Panc1 (cell line): Measurements from ENCODE around the gene KCNK5. TPM values are rescaled to one million over a fixed set of nuclear protein-coding genes. Genes with fewer than 3 reads are reported as not detected.

Source experiments
- ATAC-seq: fragments of 200-7000 bp; cut with Tn5 transposase; 2 replicates; pipeline ENCODE4 v1.9.1; 2020; ENCODE audit warnings: mild to moderate bottlenecking, moderate library complexity
- BruUV-seq: library from RNA; stranded (reverse); fragments of 400-500 nt; replicated peaks from 2 replicates; lab custom pipeline; 2021; lab: Mats Ljungman, UMichigan
- CTCF ChIA-PET: fragments of 300-600 bp; sonication (Branson Sonifier 250); formaldehyde crosslinking; loops from one replicate; lab custom pipeline; 2022; ENCODE audit warnings: antibody characterized with exemption; lab: Charles Lee
- POLR2A ChIA-PET: fragments of 300-600 bp; sonication (Branson Sonifier 250); formaldehyde crosslinking; loops from one replicate; lab custom pipeline; 2022; ENCODE audit warnings: antibody characterized with exemption; lab: Charles Lee
- DNase-seq: peaks from one replicate; pipeline ENCODE4 v3.0.0-alpha.2; 2010; ENCODE audit warnings: low read depth, low spot score
- H3K27ac ChIP-seq: 2 replicates; pipeline ENCODE4 v1.5.1; 2011; ENCODE audit warnings: mild to moderate bottlenecking, low read length, inconsistent platforms
- H3K27me3 ChIP-seq: fragments of 200-500 bp; sonication (Bioruptor generic); 2 replicates; pipeline ENCODE4 v1.6.0; 2014; ENCODE audit warnings: low read length, inconsistent platforms; ENCODE audit not compliant: control insufficient read depth, insufficient read depth
- H3K36me3 ChIP-seq: fragments of 200-500 bp; sonication (Bioruptor generic); 2 replicates; pipeline ENCODE4 v1.5.1; 2014; ENCODE audit warnings: inconsistent platforms, mild to moderate bottlenecking, low read length, moderate library complexity; ENCODE audit not compliant: control insufficient read depth, insufficient read depth
- H3K4me1 ChIP-seq: 2 replicates; pipeline ENCODE4 v1.5.1; 2011; ENCODE audit warnings: inconsistent platforms, mild to moderate bottlenecking, low read length, moderate library complexity; ENCODE audit not compliant: control insufficient read depth, insufficient read depth
- H3K4me3 ChIP-seq, 2 experiments: 2 replicates each; pipeline ENCODE4 v1.5.1; 2011 to 2012; ENCODE audit warnings: low read depth in 2 of 2, low read length in 2 of 2, mild to moderate bottlenecking in 2 of 2, inconsistent platforms in 1 of 2, moderate library complexity in 1 of 2
- H3K9me3 ChIP-seq: fragments of 200-500 bp; sonication (Bioruptor generic); 2 replicates; pipeline ENCODE4 v1.5.1; 2014; ENCODE audit warnings: low read depth, mild to moderate bottlenecking, inconsistent platforms, low read length, moderate library complexity; ENCODE audit not compliant: control insufficient read depth, insufficient read depth
- CTCF ChIP-seq: fragments of 450-650 bp; IDR thresholded peaks from 2 replicates; pipeline ENCODE4 v1.5.1; 2017; ENCODE audit warnings: mild to moderate bottlenecking
- POLR2AphosphoS5 ChIP-seq: IDR thresholded peaks from 2 replicates; pipeline ENCODE4 v1.6.1; 2012; ENCODE audit warnings: mild to moderate bottlenecking, low read depth, low read length, moderate library complexity
- REST ChIP-seq, 2 experiments: IDR thresholded peaks; 2 replicates each; pipeline ENCODE4 v1.6.1; 2011 to 2012; ENCODE audit warnings: low read depth in 2 of 2, control low read depth in 1 of 2, low read length in 1 of 2, mild to moderate bottlenecking in 1 of 2, moderate library complexity in 1 of 2; ENCODE audit not compliant: insufficient read depth in 1 of 2
- SIN3A ChIP-seq: IDR thresholded peaks from 2 replicates; pipeline ENCODE4 v1.6.1; 2012; ENCODE audit warnings: low read depth, mild to moderate bottlenecking, low read length, moderate library complexity, borderline replicate concordance; ENCODE audit not compliant: insufficient read depth
- TCF7L2 ChIP-seq: IDR thresholded peaks from 2 replicates; pipeline ENCODE4 v1.6.1; 2011; ENCODE audit warnings: mild to moderate bottlenecking, low read depth, low read length, inconsistent platforms
- in situ Hi-C: cut with HindIII; loops from 2 replicates; pipeline ENCODE4 v1.10.0; 2016; ENCODE audit warnings: low sequenced_read_pairs, low pct_unique_long_range_greater_than_20kb
- intact Hi-C: fragments of 100-400 bp; cut with micrococcal nuclease; formaldehyde crosslinking; loops from one replicate; pipeline ENCODE4 v1.10.0; 2022; ENCODE audit not compliant: unreplicated experiment
- total RNA-seq: library from RNA; stranded (reverse); gene quantifications from one replicate; pipeline ENCODE4 v1.2.1, GENCODE V29; 2021; ENCODE audit not compliant: unreplicated experiment

The KCNK5 gene
- total RNA-seq, 1 experiment from 2014 or later: 0.77 TPM

- in situ Hi-C loops: no loop called here
- Histone ChIP-seq H3K36me3 (no peaks in the 10 kb centered on the region), H3K27me3 (peaks cover 7% of the 10 kb centered on the region; the same call in 1 of the 2 replicates), H3K4me3 (no peak overlapping the region), H3K27ac (no peak overlapping the region), H3K4me1 (no peaks in the 10 kb centered on the region), H3K9me3 (no peaks in the 10 kb centered on the region)
- POLR2A ChIA-PET: no interaction called here
- BruUV-seq: no TSS peak
- no peak for TF ChIP-seq POLR2AphosphoS5
- no peak for TF ChIP-seq SIN3A
- no peak for TF ChIP-seq CTCF
- no peak for TF ChIP-seq TCF7L2
- TF ChIP-seq REST (IDR thresholded peaks at IDR 0.05; ENCODE audit: insufficient read depth in 1 of 2, low read depth in 2 of 2, low read length in 1 of 2): no peak
- ATAC-seq (no peak), DNase-seq (no peak)
- intact Hi-C loops: no loop called here
- CTCF ChIA-PET: no interaction called here
These were observed 84.6 kb downstream of the KCNK5 start for GRCh38 chr6:39144481-39145173.

GRCh38 chr6:39143238-39143930 lies 85.9 kb downstream of the KCNK5 start:
- Histone ChIP-seq H3K27ac (no peak overlapping the region), H3K27me3 (peaks cover 3% of the 10 kb centered on the region; the same call in 1 of the 2 replicates), H3K4me1 (no peaks in the 10 kb centered on the region), H3K4me3 (no peak overlapping the region), H3K9me3 (peaks cover 6% of the 10 kb centered on the region; the same call in 1 of the 2 replicates), H3K36me3 (no peaks in the 10 kb centered on the region)
- no TSS peak for BruUV-seq
- intact Hi-C loops: no loop called here
- ChIA-PET CTCF (no interaction called here), POLR2A (interaction anchor here (0.6 kb wide), 1 partner anchor 137 kb away, joined by 9 read pairs; no protein-coding TSS in a partner anchor)
- in situ Hi-C loops: no loop called here
- no peak for ATAC-seq
- TF ChIP-seq SIN3A (no peak), CTCF (no peak), REST (IDR thresholded peaks at IDR 0.05; ENCODE audit: insufficient read depth in 1 of 2, low read depth in 2 of 2, low read length in 1 of 2) (no peak), TCF7L2 (no peak), POLR2AphosphoS5 (no peak)
- DNase-seq: no peak
